Measurements from ENCODE around the gene IFI27L1. TPM values are rescaled to one million over a fixed set of nuclear protein-coding genes. Genes with fewer than 3 reads are reported as not detected.

IFI27L1 gene
- total RNA-seq, 1 experiment from 2014 or later, result 27.6 TPM

- TF ChIP-seq, protein P1, sequence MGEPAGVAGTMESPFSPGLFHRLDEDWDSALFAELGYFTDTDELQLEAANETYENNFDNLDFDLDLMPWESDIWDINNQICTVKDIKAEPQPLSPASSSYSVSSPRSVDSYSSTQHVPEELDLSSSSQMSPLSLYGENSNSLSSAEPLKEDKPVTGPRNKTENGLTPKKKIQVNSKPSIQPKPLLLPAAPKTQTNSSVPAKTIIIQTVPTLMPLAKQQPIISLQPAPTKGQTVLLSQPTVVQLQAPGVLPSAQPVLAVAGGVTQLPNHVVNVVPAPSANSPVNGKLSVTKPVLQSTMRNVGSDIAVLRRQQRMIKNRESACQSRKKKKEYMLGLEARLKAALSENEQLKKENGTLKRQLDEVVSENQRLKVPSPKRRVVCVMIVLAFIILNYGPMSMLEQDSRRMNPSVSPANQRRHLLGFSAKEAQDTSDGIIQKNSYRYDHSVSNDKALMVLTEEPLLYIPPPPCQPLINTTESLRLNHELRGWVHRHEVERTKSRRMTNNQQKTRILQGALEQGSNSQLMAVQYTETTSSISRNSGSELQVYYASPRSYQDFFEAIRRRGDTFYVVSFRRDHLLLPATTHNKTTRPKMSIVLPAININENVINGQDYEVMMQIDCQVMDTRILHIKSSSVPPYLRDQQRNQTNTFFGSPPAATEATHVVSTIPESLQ (CRISPR knock-in tag; IDR thresholded peaks at IDR 0.05), result no peak
- no peak for TF ChIP-seq AR (CRISPR knock-in tag; IDR thresholded peaks at IDR 0.05)
- TF ChIP-seq ZNF416 (CRISPR knock-in tag; IDR thresholded peaks at IDR 0.05), result no peak
- TF ChIP-seq, protein P2, sequence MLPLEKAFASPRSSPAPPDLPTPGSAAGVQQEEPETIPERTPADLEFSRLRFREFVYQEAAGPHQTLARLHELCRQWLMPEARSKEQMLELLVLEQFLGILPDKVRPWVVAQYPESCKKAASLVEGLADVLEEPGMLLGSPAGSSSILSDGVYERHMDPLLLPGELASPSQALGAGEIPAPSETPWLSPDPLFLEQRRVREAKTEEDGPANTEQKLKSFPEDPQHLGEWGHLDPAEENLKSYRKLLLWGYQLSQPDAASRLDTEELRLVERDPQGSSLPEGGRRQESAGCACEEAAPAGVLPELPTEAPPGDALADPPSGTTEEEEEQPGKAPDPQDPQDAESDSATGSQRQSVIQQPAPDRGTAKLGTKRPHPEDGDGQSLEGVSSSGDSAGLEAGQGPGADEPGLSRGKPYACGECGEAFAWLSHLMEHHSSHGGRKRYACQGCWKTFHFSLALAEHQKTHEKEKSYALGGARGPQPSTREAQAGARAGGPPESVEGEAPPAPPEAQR (CRISPR knock-in tag; IDR thresholded peaks at IDR 0.05), result no peak
- no peak for TF ChIP-seq GTF2I (CRISPR knock-in tag; conservative IDR thresholded peaks at IDR 0.05)
- TF ChIP-seq MYBL2 (CRISPR knock-in tag; IDR thresholded peaks at IDR 0.05), result no peak
- TF ChIP-seq ATF1 (CRISPR knock-in tag; IDR thresholded peaks at IDR 0.05), result no peak
- TF ChIP-seq JUN (CRISPR knock-in tag; IDR thresholded peaks at IDR 0.05), result no peak
- TF ChIP-seq, protein P3, sequence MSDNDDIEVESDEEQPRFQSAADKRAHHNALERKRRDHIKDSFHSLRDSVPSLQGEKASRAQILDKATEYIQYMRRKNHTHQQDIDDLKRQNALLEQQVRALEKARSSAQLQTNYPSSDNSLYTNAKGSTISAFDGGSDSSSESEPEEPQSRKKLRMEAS (CRISPR knock-in tag; IDR thresholded peaks at IDR 0.05), result no peak
- no peak for TF ChIP-seq GRHL2 (CRISPR knock-in tag; IDR thresholded peaks at IDR 0.05; ENCODE audit: insufficient replicate concordance, severe bottlenecking)
- no peak for TF ChIP-seq TEAD4 (CRISPR knock-in tag; IDR thresholded peaks at IDR 0.05)
Observed at GRCh38 chr14:94124582-94125377, 43.7 kb downstream of the IFI27L1 start (continued).

DNA sequence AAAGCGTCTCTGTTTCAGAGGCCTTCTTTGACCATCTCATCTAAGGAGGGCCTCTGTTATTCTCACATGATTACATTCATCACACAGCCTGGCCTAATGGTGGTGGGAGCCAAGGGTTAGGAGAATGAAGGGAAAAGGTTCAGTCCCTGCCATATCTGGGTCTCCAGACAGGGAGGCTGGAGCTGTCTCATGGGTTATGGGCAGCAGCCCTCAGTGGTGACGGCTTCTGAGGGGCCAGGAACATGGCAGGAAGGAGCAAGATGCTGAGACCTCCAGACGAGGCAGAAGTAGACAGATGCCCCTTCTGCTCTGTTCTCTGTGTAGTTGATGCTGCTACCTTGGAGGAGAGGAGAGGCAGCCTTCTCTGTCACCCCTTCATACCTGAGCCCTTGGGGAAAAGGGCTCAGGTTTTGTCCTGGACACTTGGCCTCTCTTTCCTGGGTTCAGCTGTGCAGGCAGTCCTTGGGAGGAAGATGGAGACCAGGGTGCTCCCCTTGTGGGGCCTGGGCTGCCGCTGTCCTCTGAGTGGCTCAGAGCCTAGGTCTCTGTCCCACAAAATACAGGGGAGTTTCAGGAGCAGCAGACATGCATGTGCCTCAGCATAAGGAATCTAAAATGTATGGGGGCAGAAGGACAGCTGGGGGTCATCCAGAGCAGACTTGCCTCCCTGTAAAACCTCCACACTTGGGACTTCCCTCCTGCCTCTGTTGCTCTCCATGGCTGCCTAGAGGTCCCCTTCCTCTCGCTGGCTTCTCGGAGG lies 44.7 kb downstream of the IFI27L1 start:
- Mint-ChIP-seq H3K36me3 (no peaks in the 10 kb centered on the region), H3K4me1 (peaks cover 11% of the 10 kb centered on the region), H3K27ac (no peak overlapping the region), H3K27me3 (ENCODE audit: low read depth) (peaks cover 12% of the 10 kb centered on the region), H3K4me3 (no peak overlapping the region), H3K9me3 (peaks cover 3% of the 10 kb centered on the region)
- CTCF ChIA-PET, result interaction anchor here (1.6 kb wide), 1 partner anchor 10 kb away, joined by 5 read pairs; no protein-coding TSS in a partner anchor
- POLR2A ChIA-PET, result no interaction called here
- ATAC-seq (no peak), DNase-seq (ENCODE audit: low spot score) (no peak)
- no peak for TF ChIP-seq IRF1 (CRISPR knock-in tag; IDR thresholded peaks at IDR 0.05)
- TF ChIP-seq TP53 (CRISPR knock-in tag; IDR thresholded peaks at IDR 0.05), result no peak
- no peak for TF ChIP-seq NFATC4 (CRISPR knock-in tag; IDR thresholded peaks at IDR 0.05)
- no peak for TF ChIP-seq GRHL2 (CRISPR knock-in tag; IDR thresholded peaks at IDR 0.05; ENCODE audit: insufficient replicate concordance, severe bottlenecking)
- no peak for TF ChIP-seq MYBL2 (CRISPR knock-in tag; IDR thresholded peaks at IDR 0.05)
- no peak for TF ChIP-seq FOXP4 (CRISPR knock-in tag; IDR thresholded peaks at IDR 0.05)
- TF ChIP-seq, protein P4, sequence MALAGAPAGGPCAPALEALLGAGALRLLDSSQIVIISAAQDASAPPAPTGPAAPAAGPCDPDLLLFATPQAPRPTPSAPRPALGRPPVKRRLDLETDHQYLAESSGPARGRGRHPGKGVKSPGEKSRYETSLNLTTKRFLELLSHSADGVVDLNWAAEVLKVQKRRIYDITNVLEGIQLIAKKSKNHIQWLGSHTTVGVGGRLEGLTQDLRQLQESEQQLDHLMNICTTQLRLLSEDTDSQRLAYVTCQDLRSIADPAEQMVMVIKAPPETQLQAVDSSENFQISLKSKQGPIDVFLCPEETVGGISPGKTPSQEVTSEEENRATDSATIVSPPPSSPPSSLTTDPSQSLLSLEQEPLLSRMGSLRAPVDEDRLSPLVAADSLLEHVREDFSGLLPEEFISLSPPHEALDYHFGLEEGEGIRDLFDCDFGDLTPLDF (CRISPR knock-in tag; IDR thresholded peaks at IDR 0.05), result no peak
- TF ChIP-seq EMX1 (CRISPR knock-in tag; IDR thresholded peaks at IDR 0.05), result no peak
- TF ChIP-seq AR (CRISPR knock-in tag; IDR thresholded peaks at IDR 0.05), result no peak
- TF ChIP-seq NR1H2 (CRISPR knock-in tag; IDR thresholded peaks at IDR 0.05), result no peak
- no peak for TF ChIP-seq IRF2 (CRISPR knock-in tag; IDR thresholded peaks at IDR 0.05; ENCODE audit: borderline replicate concordance, low read depth)

All from WTC11 (cell line).